Breast epithelium (tissue), 4 donors: ENCODE data around the gene IGF2BP2. TPM values are rescaled to one million over a fixed set of nuclear protein-coding genes. Genes with fewer than 3 reads are reported as not detected.
"Not testable (repeated sequence)": the region's sequence is repeated elsewhere in the genome, so short reads cannot be mapped to it uniquely, and the experiment has no call there.

ENCODE experiments used
- DNase-seq, 2 donors: peaks; one replicate each; pipeline ENCODE4 v3.0.0-alpha.2; 2019; ENCODE audit warnings: low spot score in 2 of 2
- H3K27ac ChIP-seq, 2 donors: fragments of 200-600 bp; sonication (generic) in 1 of 2; one replicate each; pipeline ENCODE4 v1.5.1; 2016 to 2019; ENCODE audit warnings: mild to moderate bottlenecking in 1 of 2
- H3K27me3 ChIP-seq, 2 donors: fragments of 200-600 bp; sonication (generic) in 1 of 2; one replicate each; pipeline versions ENCODE4 v1.5.1 to v1.6.0; 2017 to 2019; ENCODE audit warnings: control low read depth in 1 of 2, mild to moderate bottlenecking in 1 of 2
- H3K36me3 ChIP-seq: fragments of 200-600 bp; one replicate; pipeline ENCODE4 v1.5.1; 2019
- H3K4me1 ChIP-seq, 2 donors: fragments of 200-600 bp; sonication (generic); one replicate each; pipeline ENCODE4 v1.5.1; 2016 to 2019; ENCODE audit warnings: control low read depth in 1 of 2
- H3K4me3 ChIP-seq, 3 donors: fragments of 200-600 bp; sonication (generic); 1 replicate in 2 of 3; 2 replicates in 1 of 3; pipeline ENCODE4 v1.5.1; 2016 to 2019; ENCODE audit warnings: mild to moderate bottlenecking in 3 of 3, moderate library complexity in 2 of 3
- H3K9me3 ChIP-seq, 2 donors: fragments of 200-600 bp; sonication (generic) in 1 of 2; one replicate each; pipeline ENCODE4 v1.5.1; 2016 to 2019; ENCODE audit warnings: control low read depth in 1 of 2
- POLR2A ChIP-seq: fragments of 450-650 bp; IDR thresholded peaks from one replicate; pipeline ENCODE4 v1.6.1; 2016; ENCODE audit warnings: antibody characterized with exemption, mild to moderate bottlenecking, moderate library complexity
- POLR2AphosphoS5 ChIP-seq, 3 donors: sonication (generic); formaldehyde crosslinking; IDR thresholded peaks; one replicate each; pipeline ENCODE4 v1.6.1; 2017; ENCODE audit warnings: antibody characterized with exemption in 3 of 3
- intact Hi-C: fragments of 100-400 bp; cut with DNase I; formaldehyde crosslinking; loops from one replicate; pipeline ENCODE4 v1.15.1; 2023; ENCODE audit warnings: low total_unique reads
- total RNA-seq, 3 donors: library from RNA; depleted of rRNA; stranded (reverse); fragments of >200 nt; gene quantifications; one replicate each; pipeline ENCODE4 v1.1.0, GENCODE V29; 2016
- TF ChIP-seq, protein P1 (sequence below), 3 donors: fragments of 450-650 bp; IDR thresholded peaks; one replicate each; pipeline ENCODE4 v1.5.1; 2016 to 2017; ENCODE audit warnings: antibody characterized with exemption in 3 of 3, mild to moderate bottlenecking in 3 of 3, moderate library complexity in 3 of 3

IGF2BP2 gene
- total RNA-seq, 3 donors from 2014 or later = 4.9 to 27.5 (median 23.8) TPM

DNA sequence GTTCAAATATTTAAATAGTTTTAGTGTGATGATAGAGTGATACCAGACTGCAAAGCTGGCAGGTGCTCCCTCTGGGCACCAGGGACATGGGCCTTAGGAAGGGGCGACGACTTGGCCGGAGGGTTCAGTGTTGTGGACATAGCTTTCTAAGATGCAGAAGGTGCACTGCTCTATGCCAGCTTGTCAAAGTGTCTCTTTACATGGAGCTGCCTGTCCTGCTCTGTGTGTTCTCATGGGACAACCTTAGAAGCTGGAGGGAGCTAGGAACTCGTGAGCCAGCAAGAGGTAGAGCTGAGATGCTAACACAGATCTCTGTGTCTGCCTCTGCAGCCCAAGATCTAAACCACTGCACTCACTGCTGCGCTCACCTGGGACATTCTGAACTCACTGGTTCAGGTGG is 160.9 kb downstream of the IGF2BP2 start:
- no peak overlapping the region for H3K27ac ChIP-seq
- H3K9me3 ChIP-seq = no peaks in the 10 kb centered on the region
- DNase-seq = no peak
- no peaks in the 10 kb centered on the region for H3K36me3 ChIP-seq
- TF ChIP-seq, protein P1, sequence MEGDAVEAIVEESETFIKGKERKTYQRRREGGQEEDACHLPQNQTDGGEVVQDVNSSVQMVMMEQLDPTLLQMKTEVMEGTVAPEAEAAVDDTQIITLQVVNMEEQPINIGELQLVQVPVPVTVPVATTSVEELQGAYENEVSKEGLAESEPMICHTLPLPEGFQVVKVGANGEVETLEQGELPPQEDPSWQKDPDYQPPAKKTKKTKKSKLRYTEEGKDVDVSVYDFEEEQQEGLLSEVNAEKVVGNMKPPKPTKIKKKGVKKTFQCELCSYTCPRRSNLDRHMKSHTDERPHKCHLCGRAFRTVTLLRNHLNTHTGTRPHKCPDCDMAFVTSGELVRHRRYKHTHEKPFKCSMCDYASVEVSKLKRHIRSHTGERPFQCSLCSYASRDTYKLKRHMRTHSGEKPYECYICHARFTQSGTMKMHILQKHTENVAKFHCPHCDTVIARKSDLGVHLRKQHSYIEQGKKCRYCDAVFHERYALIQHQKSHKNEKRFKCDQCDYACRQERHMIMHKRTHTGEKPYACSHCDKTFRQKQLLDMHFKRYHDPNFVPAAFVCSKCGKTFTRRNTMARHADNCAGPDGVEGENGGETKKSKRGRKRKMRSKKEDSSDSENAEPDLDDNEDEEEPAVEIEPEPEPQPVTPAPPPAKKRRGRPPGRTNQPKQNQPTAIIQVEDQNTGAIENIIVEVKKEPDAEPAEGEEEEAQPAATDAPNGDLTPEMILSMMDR (IDR thresholded peaks at IDR 0.05) = no peak
- TF ChIP-seq POLR2AphosphoS5 (IDR thresholded peaks at IDR 0.05) (no peak), POLR2A (no peak)
- intact Hi-C loops = no loop called here
- H3K4me3 ChIP-seq = no peak overlapping the region
- no peaks in the 10 kb centered on the region for H3K27me3 ChIP-seq
- H3K4me1 ChIP-seq = no peaks in the 10 kb centered on the region

DNA sequence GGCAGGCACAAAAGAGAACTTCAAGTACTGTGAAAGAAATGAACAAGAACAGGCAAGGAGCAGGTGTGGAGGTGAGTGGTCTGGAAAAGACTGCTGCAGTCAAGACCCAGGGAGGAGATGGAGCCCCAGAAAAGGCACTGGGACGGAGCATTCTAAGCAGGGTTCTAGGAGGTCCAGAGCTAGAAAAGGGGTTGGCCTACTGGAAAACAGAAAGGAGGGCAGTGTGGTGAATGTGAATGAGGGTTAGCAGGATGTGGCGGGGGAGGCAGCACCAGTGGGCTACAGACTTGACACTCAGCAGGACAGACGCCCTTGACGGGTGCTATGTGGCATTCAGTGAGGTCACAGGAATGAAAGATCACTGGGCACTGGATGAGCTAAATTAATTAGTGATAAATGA is 163.1 kb downstream of the IGF2BP2 start:
- TF ChIP-seq POLR2AphosphoS5 (IDR thresholded peaks at IDR 0.05) (no peak), POLR2A (no peak)
- TF ChIP-seq, protein P1 (IDR thresholded peaks at IDR 0.05) = no peak
- Histone ChIP-seq H3K36me3 (no peaks in the 10 kb centered on the region), H3K4me3 (no peak overlapping the region), H3K27ac (no peak overlapping the region), H3K9me3 (no peaks in the 10 kb centered on the region), H3K27me3 (no peaks in the 10 kb centered on the region), H3K4me1 (no peaks in the 10 kb centered on the region)
- no peak for DNase-seq
- intact Hi-C loops = no loop called here

DNA sequence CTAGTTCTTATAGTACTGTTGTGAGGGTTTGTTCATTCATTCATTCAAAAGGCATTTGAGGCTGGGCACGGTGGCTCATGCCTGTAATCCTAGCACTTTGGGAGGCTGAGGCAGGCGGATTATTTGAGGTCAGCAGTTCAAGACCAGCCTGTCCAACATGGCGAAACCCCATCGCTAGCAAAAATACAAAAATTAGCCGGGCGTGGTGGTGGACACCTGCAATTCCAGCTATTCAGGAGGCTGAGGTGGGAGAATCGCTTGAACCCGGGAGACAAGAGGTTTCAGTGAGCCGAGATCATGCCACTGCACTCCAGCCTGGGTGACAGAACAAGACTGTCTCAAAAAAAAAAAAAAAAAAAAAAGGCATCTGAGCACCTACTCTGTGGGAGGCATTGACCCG is 163.5 kb downstream of the IGF2BP2 start:
- DNase-seq, H3K27me3 ChIP-seq, H3K36me3 ChIP-seq, H3K9me3 ChIP-seq, intact Hi-C loops, H3K4me1 ChIP-seq, H3K4me3 ChIP-seq, H3K27ac ChIP-seq: not testable (repeated sequence)

DNA sequence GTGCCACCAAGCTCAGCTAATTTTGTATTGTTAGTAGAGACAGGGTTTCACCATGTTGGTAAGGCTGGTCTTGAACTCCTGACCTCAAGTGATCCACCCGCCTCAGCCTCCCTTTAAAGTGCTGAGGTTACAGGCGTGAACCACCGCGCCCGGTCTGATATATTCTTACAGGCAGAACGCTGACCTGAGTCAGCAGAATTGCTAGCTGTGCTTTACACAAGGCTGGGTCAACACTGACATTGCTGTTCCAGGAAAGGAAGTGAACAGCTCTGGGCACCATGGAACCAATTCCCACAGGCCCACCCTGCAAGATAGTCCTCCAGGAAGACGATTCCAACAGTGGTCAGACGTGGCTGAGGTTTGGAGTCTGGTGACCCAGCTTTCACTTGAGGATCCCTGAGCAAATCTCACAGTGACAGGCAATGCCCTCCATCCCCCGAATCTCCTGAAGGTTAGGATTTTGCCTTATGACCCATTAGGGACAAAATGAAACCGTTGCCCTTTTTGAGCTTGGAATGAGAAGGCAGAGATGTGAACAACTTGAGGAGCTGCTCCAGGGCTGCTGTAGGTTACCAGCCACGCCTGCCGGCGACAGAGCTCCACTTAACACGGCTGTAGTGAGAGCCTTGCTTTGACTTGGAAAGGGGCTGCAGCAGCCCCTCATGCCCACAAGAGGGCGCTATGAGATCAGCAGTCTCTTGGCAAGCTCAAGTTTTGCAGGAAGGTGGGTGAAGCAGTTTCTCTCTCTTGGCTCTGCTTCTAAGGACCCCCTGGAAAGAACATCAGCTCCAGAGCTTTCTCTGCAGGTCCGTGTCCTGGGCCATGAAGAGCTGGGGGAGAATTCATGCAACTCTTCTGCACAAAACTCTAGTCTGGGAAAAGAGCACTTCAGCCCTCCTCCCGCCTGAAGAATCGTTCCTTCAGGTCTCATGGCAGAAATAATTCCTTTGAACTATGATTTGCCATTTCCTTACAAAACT is 164.6 kb downstream of the IGF2BP2 start:
- Histone ChIP-seq H3K4me1 (no peaks in the 10 kb centered on the region), H3K4me3 (peak overlapping the region in 1 of 3 donors; percentile 30), H3K9me3 (no peaks in the 10 kb centered on the region), H3K27ac (peak overlapping the region in 1 of 2 donors; percentile 45), H3K27me3 (no peaks in the 10 kb centered on the region), H3K36me3 (no peaks in the 10 kb centered on the region)
- peak; percentile 43 to 66 for DNase-seq
- TF ChIP-seq POLR2A = no peak
- TF ChIP-seq, protein P1 (IDR thresholded peaks at IDR 0.05) = peak; percentile 52 to 91 (median 81)
- intact Hi-C loops = no loop called here

DNA sequence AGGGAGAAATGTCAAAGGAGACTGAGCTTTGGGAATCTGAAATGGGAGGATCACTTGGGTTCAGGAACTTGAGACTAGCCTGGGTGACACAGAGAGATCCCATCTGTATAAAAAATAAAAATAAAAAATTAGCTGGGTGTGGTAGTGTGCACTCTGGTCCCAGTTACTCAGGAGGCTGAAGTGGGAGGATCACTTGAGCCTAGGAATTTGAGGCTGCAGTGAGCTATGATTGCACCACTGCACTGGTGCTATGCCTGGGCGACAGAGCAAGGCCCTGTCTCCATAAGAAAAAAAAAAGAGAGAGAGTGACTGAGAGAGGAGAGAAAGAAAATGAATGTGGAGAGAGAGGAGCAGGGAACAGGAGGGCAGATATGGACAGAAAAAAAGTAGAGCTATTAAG is 165.9 kb downstream of the IGF2BP2 start:
- H3K27me3 ChIP-seq = no peaks in the 10 kb centered on the region
- intact Hi-C loops = no loop called here
- DNase-seq = no peak
- no peak for TF ChIP-seq POLR2A
- TF ChIP-seq, protein P1 (IDR thresholded peaks at IDR 0.05) = no peak
- no peak overlapping the region for H3K4me3 ChIP-seq
- no peaks in the 10 kb centered on the region for H3K9me3 ChIP-seq
- no peaks in the 10 kb centered on the region for H3K4me1 ChIP-seq
- H3K27ac ChIP-seq = peak overlapping the region; percentile 66 to 83
- no peaks in the 10 kb centered on the region for H3K36me3 ChIP-seq
